ENCODE results near the gene IKZF5. TPM values are rescaled to one million over a fixed set of nuclear protein-coding genes. Genes with fewer than 3 reads are reported as not detected.

IKZF5 gene
- total and polyA plus RNA-seq, 9 of the 15 experiments (the other 6 are each of a cell fraction or from before 2014, with no cell fraction given): 3.8 to 19.6 (median 12.4) TPM

DNA sequence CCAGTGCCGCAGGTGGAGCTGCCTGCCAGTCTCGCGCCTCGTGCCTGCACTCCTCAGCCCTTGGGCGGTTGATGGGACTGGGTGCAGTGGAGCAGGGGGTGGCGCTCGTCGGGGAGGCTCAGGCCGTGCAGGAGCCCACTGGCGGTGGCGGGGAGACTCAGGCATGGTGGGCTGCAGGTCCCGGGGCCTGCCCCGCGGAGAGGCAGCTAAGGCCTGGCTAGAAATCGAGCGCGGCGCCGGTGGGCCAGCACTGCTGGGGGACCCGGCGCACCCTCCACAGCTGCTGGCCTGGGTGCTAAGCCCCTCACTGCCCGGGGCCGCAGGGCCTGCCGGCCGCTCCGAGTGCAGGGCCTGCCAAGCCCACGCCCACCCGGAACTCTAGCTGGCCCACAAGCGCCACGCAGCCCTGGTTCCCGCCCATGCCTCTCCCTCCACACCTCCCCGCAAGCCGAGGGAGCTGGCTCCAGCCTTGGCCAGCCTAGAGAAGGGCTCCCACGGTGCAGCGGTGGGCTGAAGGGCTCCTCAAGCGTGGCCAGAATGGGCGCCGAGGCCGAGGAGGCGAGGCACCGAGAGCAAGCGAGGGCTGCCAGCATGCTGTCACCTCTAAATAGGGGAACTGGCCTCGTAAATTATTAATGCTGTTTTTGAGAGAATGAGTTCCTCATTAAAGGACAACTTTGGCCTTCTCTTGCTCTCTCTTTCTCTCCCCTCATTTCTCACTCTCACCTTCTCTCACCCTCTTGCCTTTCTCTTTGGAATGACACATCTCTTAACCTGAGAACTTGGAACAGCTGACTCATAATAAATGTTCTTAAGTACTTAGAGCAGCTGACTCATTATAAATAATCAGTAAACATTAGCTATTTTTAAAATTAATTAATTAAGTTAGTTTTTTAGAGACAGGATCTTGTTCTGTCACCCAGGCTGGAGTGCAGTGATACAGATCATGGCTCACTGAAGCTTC, 5.1 kb upstream of the IKZF5 start (continued):
- TF ChIP-seq, protein P1, sequence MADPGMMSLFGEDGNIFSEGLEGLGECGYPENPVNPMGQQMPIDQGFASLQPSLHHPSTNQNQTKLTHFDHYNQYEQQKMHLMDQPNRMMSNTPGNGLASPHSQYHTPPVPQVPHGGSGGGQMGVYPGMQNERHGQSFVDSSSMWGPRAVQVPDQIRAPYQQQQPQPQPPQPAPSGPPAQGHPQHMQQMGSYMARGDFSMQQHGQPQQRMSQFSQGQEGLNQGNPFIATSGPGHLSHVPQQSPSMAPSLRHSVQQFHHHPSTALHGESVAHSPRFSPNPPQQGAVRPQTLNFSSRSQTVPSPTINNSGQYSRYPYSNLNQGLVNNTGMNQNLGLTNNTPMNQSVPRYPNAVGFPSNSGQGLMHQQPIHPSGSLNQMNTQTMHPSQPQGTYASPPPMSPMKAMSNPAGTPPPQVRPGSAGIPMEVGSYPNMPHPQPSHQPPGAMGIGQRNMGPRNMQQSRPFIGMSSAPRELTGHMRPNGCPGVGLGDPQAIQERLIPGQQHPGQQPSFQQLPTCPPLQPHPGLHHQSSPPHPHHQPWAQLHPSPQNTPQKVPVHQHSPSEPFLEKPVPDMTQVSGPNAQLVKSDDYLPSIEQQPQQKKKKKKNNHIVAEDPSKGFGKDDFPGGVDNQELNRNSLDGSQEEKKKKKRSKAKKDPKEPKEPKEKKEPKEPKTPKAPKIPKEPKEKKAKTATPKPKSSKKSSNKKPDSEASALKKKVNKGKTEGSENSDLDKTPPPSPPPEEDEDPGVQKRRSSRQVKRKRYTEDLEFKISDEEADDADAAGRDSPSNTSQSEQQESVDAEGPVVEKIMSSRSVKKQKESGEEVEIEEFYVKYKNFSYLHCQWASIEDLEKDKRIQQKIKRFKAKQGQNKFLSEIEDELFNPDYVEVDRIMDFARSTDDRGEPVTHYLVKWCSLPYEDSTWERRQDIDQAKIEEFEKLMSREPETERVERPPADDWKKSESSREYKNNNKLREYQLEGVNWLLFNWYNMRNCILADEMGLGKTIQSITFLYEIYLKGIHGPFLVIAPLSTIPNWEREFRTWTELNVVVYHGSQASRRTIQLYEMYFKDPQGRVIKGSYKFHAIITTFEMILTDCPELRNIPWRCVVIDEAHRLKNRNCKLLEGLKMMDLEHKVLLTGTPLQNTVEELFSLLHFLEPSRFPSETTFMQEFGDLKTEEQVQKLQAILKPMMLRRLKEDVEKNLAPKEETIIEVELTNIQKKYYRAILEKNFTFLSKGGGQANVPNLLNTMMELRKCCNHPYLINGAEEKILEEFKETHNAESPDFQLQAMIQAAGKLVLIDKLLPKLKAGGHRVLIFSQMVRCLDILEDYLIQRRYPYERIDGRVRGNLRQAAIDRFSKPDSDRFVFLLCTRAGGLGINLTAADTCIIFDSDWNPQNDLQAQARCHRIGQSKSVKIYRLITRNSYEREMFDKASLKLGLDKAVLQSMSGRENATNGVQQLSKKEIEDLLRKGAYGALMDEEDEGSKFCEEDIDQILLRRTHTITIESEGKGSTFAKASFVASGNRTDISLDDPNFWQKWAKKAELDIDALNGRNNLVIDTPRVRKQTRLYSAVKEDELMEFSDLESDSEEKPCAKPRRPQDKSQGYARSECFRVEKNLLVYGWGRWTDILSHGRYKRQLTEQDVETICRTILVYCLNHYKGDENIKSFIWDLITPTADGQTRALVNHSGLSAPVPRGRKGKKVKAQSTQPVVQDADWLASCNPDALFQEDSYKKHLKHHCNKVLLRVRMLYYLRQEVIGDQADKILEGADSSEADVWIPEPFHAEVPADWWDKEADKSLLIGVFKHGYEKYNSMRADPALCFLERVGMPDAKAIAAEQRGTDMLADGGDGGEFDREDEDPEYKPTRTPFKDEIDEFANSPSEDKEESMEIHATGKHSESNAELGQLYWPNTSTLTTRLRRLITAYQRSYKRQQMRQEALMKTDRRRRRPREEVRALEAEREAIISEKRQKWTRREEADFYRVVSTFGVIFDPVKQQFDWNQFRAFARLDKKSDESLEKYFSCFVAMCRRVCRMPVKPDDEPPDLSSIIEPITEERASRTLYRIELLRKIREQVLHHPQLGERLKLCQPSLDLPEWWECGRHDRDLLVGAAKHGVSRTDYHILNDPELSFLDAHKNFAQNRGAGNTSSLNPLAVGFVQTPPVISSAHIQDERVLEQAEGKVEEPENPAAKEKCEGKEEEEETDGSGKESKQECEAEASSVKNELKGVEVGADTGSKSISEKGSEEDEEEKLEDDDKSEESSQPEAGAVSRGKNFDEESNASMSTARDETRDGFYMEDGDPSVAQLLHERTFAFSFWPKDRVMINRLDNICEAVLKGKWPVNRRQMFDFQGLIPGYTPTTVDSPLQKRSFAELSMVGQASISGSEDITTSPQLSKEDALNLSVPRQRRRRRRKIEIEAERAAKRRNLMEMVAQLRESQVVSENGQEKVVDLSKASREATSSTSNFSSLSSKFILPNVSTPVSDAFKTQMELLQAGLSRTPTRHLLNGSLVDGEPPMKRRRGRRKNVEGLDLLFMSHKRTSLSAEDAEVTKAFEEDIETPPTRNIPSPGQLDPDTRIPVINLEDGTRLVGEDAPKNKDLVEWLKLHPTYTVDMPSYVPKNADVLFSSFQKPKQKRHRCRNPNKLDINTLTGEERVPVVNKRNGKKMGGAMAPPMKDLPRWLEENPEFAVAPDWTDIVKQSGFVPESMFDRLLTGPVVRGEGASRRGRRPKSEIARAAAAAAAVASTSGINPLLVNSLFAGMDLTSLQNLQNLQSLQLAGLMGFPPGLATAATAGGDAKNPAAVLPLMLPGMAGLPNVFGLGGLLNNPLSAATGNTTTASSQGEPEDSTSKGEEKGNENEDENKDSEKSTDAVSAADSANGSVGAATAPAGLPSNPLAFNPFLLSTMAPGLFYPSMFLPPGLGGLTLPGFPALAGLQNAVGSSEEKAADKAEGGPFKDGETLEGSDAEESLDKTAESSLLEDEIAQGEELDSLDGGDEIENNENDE (IDR thresholded peaks at IDR 0.05; ENCODE audit: low read depth, low read length): no peak
- TF ChIP-seq, protein P2, sequence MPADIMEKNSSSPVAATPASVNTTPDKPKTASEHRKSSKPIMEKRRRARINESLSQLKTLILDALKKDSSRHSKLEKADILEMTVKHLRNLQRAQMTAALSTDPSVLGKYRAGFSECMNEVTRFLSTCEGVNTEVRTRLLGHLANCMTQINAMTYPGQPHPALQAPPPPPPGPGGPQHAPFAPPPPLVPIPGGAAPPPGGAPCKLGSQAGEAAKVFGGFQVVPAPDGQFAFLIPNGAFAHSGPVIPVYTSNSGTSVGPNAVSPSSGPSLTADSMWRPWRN (IDR thresholded peaks at IDR 0.05; ENCODE audit: low read depth): no peak
- TF ChIP-seq TEAD1 (CRISPR knock-in tag; IDR thresholded peaks at IDR 0.05) (no peak), KLF6 (CRISPR knock-in tag; IDR thresholded peaks at IDR 0.05; ENCODE audit: borderline replicate concordance) (no peak), PHB (CRISPR knock-in tag; IDR thresholded peaks at IDR 0.05) (no peak)

All from K562 (cell line).